22Rv1 (cell line): ENCODE data around the gene PRKD2.
A peak's percentile ranks its signal among the peaks of the same experiment; 100 is the strongest.
"Not testable (repeated sequence)": the region's sequence is repeated elsewhere in the genome, so short reads cannot be mapped to it uniquely, and the experiment has no call there.

Experiments
- H3K27ac ChIP-seq: fragments of 450-650 bp; 2 replicates; pipeline ENCODE4 v1.5.1; 2017
- ZFX ChIP-seq: fragments of 450-650 bp; IDR thresholded peaks from 2 replicates; pipeline ENCODE4 v1.6.1; 2017; ENCODE audit warnings: antibody characterized with exemption, borderline replicate concordance
- TF ChIP-seq, protein P1 (sequence below): fragments of 450-650 bp; IDR thresholded peaks from 2 replicates; pipeline ENCODE4 v1.5.1; 2017; ENCODE audit warnings: mild to moderate bottlenecking

PRKD2 gene

DNA sequence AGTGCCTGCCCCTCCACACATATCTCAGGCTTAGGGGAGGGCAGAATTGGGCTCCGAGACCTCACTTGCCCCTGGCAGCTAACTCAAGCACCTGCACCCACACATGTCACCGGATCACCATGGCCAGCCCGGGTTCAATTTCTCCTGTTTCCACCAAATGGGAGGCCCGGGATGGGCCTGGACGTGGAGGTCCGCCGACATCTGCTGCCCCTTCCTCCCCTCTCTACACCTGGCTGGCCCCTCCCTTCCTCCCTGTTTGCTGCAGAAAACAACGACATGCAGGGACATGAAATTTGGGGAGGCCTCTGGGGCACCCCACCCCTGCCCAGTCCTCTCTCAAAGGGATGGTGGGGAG is 1.3 kb downstream of the PRKD2 start:
- no peak overlapping the region for H3K27ac ChIP-seq
- TF ChIP-seq, protein P1, sequence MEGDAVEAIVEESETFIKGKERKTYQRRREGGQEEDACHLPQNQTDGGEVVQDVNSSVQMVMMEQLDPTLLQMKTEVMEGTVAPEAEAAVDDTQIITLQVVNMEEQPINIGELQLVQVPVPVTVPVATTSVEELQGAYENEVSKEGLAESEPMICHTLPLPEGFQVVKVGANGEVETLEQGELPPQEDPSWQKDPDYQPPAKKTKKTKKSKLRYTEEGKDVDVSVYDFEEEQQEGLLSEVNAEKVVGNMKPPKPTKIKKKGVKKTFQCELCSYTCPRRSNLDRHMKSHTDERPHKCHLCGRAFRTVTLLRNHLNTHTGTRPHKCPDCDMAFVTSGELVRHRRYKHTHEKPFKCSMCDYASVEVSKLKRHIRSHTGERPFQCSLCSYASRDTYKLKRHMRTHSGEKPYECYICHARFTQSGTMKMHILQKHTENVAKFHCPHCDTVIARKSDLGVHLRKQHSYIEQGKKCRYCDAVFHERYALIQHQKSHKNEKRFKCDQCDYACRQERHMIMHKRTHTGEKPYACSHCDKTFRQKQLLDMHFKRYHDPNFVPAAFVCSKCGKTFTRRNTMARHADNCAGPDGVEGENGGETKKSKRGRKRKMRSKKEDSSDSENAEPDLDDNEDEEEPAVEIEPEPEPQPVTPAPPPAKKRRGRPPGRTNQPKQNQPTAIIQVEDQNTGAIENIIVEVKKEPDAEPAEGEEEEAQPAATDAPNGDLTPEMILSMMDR, result no peak
- TF ChIP-seq ZFX, result no peak

DNA sequence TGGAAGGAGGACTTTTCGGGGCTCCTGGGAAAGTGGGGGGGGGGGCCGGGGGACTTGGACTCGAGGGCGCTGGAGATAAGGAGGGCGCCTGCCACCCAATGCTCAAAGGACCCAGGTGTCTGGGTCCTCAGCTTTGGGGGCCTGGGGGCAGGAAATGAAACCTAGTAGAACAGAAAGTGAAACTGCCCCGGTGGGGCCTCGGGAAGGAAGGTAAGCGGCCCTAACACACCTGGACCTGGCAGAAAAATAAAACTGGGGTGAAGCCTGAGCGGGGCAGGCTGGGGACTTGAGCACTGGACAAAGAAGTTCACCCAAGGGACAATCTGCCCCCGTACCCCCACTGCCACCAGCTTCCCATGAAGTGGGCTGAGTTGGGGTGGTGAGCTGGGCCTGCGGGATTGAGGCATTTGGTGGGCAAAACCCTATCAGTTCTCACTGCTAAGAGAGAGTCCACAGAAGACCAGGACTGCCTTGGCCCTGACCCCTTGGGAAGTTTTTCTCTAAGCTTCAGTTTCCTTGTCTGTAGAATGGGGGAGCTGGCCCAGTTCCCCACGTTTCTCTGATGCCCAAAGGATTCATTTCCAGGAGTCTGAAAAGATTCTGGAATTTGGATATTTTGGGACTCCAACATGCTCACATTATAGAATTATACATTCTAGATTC is 2.3 kb downstream of the PRKD2 start:
- TF ChIP-seq, protein P1, result no peak
- TF ChIP-seq ZFX, result no peak
- no peak overlapping the region for H3K27ac ChIP-seq

DNA sequence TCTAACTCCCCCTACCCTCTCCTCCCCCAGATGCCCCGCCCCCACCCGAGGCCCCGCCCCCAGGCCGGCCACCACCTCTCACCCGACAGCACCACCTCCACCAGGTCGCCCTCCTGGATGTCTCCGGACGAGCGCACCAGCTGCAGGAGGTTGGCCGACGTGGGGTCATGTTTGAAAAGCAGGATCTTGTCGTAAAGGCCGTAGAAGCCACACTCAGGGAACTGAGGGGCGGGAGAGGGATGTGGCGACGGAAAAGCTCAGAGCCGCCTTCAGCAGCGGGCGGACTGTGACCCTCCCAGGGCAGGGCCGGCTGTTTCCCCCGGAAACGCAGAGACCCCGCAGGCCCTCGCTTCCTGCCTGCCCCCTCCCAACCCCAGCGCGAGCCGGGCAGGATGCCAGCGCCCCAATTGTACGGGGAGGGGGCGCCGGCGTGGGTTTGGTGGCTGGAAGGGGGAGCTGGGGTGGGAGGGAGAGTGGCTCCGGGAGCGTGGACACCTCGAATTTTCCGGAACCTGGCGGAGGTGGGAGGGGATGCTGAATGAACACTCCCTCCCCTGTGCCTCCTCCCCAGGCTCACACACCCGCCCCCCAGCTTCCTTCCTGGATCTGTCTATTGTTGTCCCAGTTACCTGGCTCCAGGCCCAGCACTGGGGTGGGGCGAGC is 3.0 kb downstream of the PRKD2 start:
- TF ChIP-seq ZFX, result no peak
- TF ChIP-seq, protein P1, result no peak
- H3K27ac ChIP-seq, result no peak overlapping the region

DNA sequence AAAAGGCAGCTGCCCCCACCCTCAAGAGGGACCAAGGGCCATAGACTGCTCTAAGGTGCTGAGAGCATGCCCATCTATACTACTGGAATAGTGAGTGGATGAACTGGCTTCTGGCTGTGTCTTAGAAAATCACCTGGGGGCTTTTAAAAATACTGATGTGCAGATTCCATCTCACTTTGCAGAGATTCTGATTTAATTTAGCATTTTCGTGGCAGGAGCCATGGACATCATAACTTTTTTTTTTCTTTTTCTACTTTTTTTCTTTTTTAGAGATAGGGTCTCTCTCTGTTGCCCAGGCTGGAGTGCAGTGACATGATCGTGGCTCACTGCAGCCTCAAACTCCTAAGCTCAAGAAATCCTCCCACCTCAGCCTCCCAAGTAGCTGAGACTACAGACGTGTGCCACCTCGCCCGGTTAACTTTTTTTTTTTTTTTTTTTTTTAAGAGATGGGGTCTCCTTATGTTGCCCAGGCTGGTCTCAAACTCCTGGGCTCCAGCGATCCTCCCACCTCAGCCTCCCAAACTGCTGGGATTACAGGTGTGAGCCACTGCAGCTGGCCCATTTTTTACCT is 4.1 kb downstream of the PRKD2 start:
- H3K27ac ChIP-seq, result not testable (repeated sequence)

DNA sequence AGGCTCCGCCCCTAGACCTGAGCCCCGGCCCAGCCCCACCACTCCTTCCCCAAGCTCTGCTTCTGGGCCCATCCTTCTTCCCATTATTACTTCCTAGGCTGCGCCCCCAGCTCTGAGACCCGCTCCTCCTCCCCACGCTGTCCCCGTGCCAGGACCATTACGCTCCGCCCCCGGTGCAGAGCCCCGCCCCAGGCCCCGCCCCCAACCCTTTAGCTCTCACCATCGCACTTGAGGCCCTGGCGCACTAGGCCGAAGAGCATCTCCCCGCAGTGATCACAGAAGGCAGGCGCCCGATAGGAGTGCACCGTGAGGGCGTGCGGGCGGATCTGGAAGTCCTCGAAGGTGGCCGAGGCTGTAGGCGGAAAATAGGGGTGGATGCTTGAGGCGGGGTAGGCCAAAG is 6.2 kb downstream of the PRKD2 start:
- TF ChIP-seq, protein P1, result no peak
- no peak for TF ChIP-seq ZFX
- H3K27ac ChIP-seq, result no peak overlapping the region

DNA sequence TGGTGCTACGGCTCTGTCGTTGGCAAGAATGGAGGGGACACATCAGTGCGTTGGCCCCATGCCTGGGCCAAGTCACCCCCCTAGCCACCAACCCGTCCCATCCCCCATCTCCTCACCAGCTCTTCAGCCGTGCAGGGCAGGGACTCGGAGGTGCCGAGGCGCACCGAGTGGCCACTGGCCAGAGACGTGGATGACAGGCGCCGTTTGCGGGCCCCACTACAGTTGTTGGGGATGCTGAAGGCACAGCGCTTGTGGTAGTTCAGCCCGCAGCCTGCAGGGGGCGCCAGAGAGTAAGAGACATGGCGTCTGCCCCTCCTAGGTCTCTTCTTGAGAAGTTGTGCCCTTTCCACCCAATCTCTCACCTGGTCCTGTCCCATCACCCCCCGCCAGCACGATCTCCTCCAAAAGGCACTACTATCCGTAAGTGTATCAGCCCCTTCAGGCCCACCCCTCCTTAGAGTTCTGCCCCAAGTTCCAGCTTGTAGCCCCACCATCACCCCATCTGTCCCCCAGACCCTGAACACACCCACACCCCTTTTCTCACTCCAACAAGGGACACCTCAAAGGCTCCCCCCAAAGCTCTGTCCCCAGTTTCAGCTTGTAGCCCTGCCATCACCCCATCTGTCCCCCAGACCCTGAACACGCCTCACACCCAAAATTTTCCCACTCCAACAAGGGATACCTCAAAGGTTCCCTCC is 12.4 kb downstream of the PRKD2 start:
- TF ChIP-seq, protein P1, result peak; percentile 97
- TF ChIP-seq ZFX, result no peak

DNA sequence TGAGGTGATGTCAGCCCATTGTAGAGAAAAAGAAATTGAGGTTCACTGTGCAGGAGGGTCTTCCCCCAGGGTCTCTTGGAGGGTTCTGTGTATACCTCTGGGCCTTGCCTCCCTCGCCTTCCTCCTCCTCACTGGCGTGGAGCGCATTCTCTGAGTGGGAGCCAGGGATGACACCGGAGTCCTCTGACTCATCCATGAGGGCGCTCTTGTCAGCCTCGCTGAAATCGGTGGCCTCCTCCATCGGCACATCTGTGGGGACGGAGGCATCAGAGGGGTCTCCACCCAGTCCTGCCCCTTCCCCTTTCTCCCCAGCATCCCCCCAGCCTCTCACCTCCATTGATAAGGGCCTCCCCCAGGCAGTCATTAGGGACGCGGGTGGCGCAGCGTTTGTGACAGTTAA is 16.2 kb downstream of the PRKD2 start:
- no peak overlapping the region for H3K27ac ChIP-seq
- no peak for TF ChIP-seq ZFX
- TF ChIP-seq, protein P1, result no peak

More for the DNA sequence above, 12.4 kb downstream of the PRKD2 start:
- no peak overlapping the region for H3K27ac ChIP-seq
